ENCODE results near the gene KLF11. TPM values are rescaled to one million over a fixed set of nuclear protein-coding genes. Genes with fewer than 3 reads are reported as not detected.

Gene KLF11
- total and polyA plus RNA-seq, 8 donors: 4.1 to 21.6 (median 12.0) TPM

DNA sequence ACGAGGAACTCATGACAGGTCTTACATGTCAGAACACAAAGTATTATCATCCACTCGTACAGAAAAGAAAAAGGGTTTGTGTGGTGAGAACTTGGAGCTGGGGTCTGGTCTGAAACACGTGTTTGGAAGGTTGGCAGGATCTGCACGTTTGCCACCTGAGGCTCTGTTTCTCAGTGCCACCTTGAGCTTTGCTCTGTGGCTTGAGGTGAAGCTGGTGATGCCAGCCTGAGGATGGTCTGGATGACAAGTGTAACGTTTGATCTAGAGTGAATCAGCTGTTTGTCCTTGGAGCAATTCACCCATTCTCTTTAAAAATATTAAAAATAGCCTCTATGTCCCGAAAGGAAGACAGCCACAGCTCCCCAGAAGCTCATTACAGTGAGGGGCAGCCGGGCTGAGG is 45.4 kb upstream of the KLF11 start:
- intact Hi-C loops (cut with DNase I; ENCODE audit: low total_unique reads): no loop called here
- Histone ChIP-seq H3K36me3 (peaks cover 0 to 28% (median 17%) of the 10 kb centered on the region in 4 donors), H3K9me3 (no peaks in the 10 kb centered on the region), H3K27me3 (no peaks in the 10 kb centered on the region), H3K4me3 (no peak overlapping the region), H3K4me1 (no peaks in the 10 kb centered on the region), H3K27ac (no peak overlapping the region)
- no peak for DNase-seq
- TF ChIP-seq POLR2A (IDR thresholded peaks at IDR 0.05) (no peak), POLR2AphosphoS5 (IDR thresholded peaks at IDR 0.05) (no peak), EP300 (IDR thresholded peaks at IDR 0.05) (no peak)
- TF ChIP-seq, protein P1, sequence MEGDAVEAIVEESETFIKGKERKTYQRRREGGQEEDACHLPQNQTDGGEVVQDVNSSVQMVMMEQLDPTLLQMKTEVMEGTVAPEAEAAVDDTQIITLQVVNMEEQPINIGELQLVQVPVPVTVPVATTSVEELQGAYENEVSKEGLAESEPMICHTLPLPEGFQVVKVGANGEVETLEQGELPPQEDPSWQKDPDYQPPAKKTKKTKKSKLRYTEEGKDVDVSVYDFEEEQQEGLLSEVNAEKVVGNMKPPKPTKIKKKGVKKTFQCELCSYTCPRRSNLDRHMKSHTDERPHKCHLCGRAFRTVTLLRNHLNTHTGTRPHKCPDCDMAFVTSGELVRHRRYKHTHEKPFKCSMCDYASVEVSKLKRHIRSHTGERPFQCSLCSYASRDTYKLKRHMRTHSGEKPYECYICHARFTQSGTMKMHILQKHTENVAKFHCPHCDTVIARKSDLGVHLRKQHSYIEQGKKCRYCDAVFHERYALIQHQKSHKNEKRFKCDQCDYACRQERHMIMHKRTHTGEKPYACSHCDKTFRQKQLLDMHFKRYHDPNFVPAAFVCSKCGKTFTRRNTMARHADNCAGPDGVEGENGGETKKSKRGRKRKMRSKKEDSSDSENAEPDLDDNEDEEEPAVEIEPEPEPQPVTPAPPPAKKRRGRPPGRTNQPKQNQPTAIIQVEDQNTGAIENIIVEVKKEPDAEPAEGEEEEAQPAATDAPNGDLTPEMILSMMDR (IDR thresholded peaks at IDR 0.05): no peak
- 67 to 81% (median 68%) methylated on average over 6 to 7 of the region's 7 CpGs for WGBS, 5 donors

DNA sequence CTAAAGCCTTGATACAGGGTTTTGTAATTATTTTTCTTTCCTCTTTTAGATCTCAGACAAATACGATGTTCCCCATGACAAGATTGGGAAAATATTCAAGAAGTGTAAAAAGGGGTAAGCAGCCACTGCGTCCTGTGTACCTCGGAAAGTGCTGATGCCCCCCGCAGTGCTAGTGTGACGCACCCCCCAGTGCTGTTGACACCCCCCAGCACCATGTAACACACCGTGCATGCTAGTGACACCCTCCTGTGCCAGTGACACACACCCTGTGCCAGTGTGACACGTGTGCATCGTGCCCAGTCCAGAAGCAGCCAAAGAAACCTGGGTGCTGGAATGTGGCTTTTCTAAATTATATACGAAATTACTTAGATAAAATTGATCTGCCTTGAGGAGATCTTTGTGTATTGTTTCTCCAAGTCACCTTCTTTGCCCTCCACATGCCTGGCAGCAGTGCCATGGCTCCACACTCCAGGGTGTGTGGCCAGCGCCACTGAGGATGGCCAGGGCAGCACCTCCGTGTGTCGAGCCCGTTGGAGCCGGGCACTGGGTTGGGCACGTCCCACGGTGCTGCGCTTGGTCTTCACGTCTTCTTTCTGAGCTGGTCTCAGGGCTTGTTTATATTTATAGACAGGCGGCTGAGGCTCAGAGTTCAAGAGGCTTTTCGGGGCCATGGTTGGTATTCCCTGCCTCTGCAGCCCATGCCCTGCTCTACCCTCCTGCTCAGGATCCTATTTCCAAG is 44.3 kb upstream of the KLF11 start:
- TF ChIP-seq POLR2A (IDR thresholded peaks at IDR 0.05): no peak
- TF ChIP-seq, protein P1 (IDR thresholded peaks at IDR 0.05): no peak
- no peak for TF ChIP-seq EP300 (IDR thresholded peaks at IDR 0.05)
- TF ChIP-seq POLR2AphosphoS5 (IDR thresholded peaks at IDR 0.05): no peak
- H3K36me3 ChIP-seq: peaks cover 0 to 28% (median 17%) of the 10 kb centered on the region in 4 donors

DNA sequence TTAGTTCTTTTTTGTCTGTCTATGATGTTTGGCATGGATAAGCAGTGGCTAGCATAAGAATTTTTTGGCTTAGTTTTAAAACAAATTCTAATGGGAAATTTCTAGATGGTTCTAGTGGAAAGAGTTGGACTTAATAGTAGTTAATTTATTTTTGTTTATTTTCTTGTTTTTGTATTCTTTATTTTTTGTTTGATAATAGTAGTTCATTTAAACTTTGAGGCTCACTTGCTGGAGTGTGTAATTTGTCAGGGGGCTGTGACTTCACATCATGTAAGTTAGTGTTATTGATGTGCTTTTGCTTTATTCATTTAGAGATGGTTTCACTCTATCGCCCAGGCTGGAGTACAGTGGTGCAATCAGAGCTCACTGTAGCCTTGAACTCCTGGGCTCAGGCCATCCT is 43.7 kb upstream of the KLF11 start:
- H3K27me3 ChIP-seq: no peaks in the 10 kb centered on the region
- H3K4me1 ChIP-seq: no peaks in the 10 kb centered on the region
- no peak overlapping the region for H3K27ac ChIP-seq
- H3K36me3 ChIP-seq: peaks cover 0 to 28% (median 17%) of the 10 kb centered on the region in 4 donors
- intact Hi-C loops (cut with DNase I; ENCODE audit: low total_unique reads): no loop called here
- H3K9me3 ChIP-seq: no peaks in the 10 kb centered on the region
- no peak overlapping the region for H3K4me3 ChIP-seq
- 91 to 100% (median 92%) methylated on average over 1 of the region's 1 CpG for WGBS, 5 donors
- TF ChIP-seq EP300 (IDR thresholded peaks at IDR 0.05) (no peak), POLR2A (IDR thresholded peaks at IDR 0.05) (no peak), POLR2AphosphoS5 (IDR thresholded peaks at IDR 0.05) (no peak)
- TF ChIP-seq, protein P1 (IDR thresholded peaks at IDR 0.05): no peak
- no peak for DNase-seq

More for the DNA sequence above, 44.3 kb upstream of the KLF11 start:
- Histone ChIP-seq H3K27ac (no peak overlapping the region), H3K4me1 (no peaks in the 10 kb centered on the region), H3K4me3 (no peak overlapping the region), H3K9me3 (no peaks in the 10 kb centered on the region), H3K27me3 (no peaks in the 10 kb centered on the region)
- no peak for DNase-seq
- intact Hi-C loops (cut with DNase I; ENCODE audit: low total_unique reads): no loop called here
- 89 to 93% (median 91%) methylated on average over 20 of the region's 20 CpGs for WGBS, 5 donors

DNA sequence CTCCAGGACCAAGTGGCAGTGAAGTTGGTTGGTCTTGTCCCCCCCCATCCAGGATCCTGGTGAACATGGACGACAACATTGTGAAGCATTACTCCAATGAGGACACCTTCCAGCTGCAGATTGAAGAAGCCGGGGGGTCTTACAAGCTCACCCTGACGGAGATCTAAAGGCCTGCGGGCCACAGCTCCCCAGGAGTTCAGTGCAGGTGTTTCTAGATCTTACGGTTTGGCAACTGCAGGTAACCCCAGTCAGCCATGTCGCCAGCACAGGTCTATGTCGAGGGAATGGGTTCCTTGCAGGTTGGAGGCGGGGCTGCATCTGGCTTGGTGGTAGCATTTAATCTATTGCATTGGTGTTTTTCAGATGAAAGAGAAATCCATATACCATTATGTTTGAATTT is 42.8 kb upstream of the KLF11 start:
- Histone ChIP-seq H3K4me3 (no peak overlapping the region), H3K36me3 (peaks cover 0 to 28% (median 17%) of the 10 kb centered on the region in 4 donors), H3K4me1 (no peaks in the 10 kb centered on the region), H3K9me3 (no peaks in the 10 kb centered on the region), H3K27ac (no peak overlapping the region), H3K27me3 (no peaks in the 10 kb centered on the region)
- intact Hi-C loops (cut with DNase I; ENCODE audit: low total_unique reads): no loop called here
- no peak for DNase-seq
- 91 to 93% (median 92%) methylated on average over 6 to 8 of the region's 8 CpGs for WGBS, 5 donors
- TF ChIP-seq POLR2AphosphoS5 (IDR thresholded peaks at IDR 0.05) (no peak), EP300 (IDR thresholded peaks at IDR 0.05) (no peak), POLR2A (IDR thresholded peaks at IDR 0.05) (no peak)
- TF ChIP-seq, protein P1 (IDR thresholded peaks at IDR 0.05): no peak

Data from stomach (tissue), 9 donors.